Measurements from ENCODE around the gene RNF130.

RNF130 gene

DNA sequence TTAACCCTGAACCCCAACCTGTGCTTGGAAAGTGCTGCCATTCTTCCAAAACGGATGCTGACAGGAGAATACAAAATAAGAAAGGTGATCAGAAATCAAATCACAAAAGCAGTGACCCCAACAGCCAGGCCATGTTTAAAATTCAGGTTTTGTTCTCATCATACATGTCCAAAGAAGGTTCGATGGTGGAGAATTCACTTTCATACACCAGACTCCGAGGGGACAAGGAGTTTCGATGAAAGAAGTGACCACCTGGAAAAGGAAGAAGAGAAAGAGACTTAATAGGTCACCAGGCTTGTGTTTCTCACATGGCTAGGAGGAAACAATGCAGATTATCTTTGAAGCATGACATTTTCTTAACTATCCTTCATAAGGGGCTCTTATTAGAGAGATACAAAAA is 151.4 kb downstream of the RNF130 start:
- no peak for DNase-seq (ENCODE audit: low read depth in 1 of 2, low spot score in 1 of 2)

DNA sequence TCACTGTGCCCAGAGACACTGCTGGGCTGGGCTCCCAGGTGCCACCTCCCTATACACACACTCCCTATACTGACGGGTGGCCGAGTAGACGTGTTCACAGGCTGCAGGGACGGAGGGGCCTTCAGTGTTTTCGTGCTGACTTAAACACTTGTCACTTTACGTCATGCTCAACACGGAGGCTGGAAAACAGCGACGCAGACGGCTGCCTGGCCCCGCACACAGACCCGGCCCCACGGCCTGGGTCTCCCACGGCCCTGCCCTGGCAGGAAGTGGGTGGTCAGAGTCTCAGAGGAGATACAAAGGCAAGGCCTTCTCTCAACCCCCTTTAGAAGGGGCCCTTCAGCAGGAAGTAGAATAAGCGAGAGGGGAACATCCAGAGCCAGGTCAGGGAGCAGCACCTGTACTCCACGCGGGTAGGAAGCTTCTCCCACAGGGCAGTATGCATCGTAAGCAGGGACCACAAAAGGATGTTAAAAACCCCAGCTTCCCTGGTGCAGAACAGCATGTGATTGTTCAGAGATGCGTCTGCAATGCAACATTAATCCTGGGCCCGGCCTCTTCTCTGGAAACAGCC is 152.0 kb downstream of the RNF130 start:
- no peak for DNase-seq (ENCODE audit: low read depth in 1 of 2, low spot score in 1 of 2)

GRCh38 chr5:179918742-179919486 is 152.6 kb downstream of the RNF130 start:
- DNase-seq (ENCODE audit: low read depth in 1 of 2, low spot score in 1 of 2) = no peak

DNA sequence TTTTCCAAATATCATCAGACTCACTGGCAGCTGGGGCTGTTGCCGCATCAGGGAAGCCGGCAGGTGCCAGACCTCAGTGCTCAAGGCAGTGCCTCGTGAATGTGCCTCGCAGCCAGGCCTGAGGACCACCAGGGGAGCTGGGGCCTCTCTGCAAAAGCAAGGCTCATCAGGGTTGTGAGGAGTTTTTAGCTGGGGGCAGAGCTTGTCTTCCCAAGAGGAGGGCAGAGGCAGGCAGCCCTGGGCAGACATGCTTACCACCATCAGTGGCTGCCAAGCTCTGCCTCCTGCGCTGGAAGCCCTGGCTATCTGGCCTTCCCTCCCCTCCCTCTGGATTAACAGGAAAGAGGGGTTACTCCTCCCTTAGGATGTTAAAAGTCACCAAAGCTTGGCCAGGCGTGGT is 155.0 kb downstream of the RNF130 start:
- no peak for DNase-seq (ENCODE audit: low read depth in 1 of 2, low spot score in 1 of 2)

- DNase-seq (ENCODE audit: low read depth in 1 of 2, low spot score in 1 of 2) = no peak
Observed at GRCh38 chr5:179915406-179915935, 156.1 kb downstream of the RNF130 start.

GRCh38 chr5:179914032-179914755 is 157.4 kb downstream of the RNF130 start:
- DNase-seq (ENCODE audit: low read depth in 1 of 2, low spot score in 1 of 2) = no peak

- no peak for DNase-seq (ENCODE audit: low read depth in 1 of 2, low spot score in 1 of 2)
Observed at GRCh38 chr5:179913461-179913860, 158.1 kb downstream of the RNF130 start.

GRCh38 chr5:179912951-179913350 is 158.6 kb downstream of the RNF130 start:
- no peak for DNase-seq (ENCODE audit: low read depth in 1 of 2, low spot score in 1 of 2)

GRCh38 chr5:179912386-179912785 is 159.2 kb downstream of the RNF130 start:
- no peak for DNase-seq (ENCODE audit: low read depth in 1 of 2, low spot score in 1 of 2)

GRCh38 chr5:179909224-179909623 is 162.3 kb downstream of the RNF130 start:
- DNase-seq (ENCODE audit: low read depth in 1 of 2, low spot score in 1 of 2) = no peak

- DNase-seq (ENCODE audit: low read depth in 1 of 2, low spot score in 1 of 2) = no peak
Observed at GRCh38 chr5:179908528-179908927, 163.0 kb downstream of the RNF130 start.

- DNase-seq (ENCODE audit: low read depth in 1 of 2, low spot score in 1 of 2) = peak; percentile 43 to 52
Observed at GRCh38 chr5:179907556-179908324, 163.8 kb downstream of the RNF130 start, which contains the start of gene TBC1D9B. Gene TBC1D9B, minus strand, starts transcription at chr5:179907897. Its CDS starts 76 bp downstream, at chr5:179907821.

DNA sequence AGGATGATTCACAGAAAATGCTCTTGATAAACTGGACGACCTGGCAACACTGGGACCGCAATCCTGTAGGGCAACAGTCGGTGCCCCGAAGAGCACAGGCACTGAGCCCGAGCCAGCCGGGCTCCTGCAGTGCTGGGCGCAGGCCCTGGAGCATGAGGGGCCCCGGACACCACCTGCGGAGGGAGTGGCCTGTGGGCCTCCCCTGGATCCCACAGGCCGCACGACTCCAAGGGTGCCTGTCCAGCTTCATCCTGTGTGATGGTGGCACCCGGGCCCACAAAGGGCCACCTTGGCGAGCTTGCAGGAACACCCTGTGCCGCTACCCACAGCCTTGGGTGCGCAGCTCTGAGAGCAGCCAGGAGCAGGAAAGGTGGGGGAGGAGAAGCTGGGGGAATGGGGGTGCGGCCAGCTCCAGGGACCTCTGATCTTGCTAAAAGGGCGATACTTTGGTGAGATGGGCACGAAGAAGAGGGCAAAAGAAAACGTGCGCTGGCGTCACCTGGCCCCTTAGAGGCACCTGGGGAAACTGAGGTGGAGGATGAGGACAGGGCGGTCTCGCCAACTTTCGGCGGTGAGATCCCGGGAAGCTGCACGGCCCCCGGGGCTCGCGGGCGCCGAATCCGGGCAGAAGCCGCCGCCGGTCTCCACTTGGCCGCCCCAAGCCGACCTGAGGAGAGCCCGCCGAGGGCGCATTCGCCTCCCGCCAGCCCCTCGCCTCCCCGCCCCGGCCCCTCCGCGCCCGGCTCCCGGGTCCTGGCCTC is 164.6 kb downstream of the RNF130 start:
- no peak for DNase-seq (ENCODE audit: low read depth in 1 of 2, low spot score in 1 of 2)

DNA sequence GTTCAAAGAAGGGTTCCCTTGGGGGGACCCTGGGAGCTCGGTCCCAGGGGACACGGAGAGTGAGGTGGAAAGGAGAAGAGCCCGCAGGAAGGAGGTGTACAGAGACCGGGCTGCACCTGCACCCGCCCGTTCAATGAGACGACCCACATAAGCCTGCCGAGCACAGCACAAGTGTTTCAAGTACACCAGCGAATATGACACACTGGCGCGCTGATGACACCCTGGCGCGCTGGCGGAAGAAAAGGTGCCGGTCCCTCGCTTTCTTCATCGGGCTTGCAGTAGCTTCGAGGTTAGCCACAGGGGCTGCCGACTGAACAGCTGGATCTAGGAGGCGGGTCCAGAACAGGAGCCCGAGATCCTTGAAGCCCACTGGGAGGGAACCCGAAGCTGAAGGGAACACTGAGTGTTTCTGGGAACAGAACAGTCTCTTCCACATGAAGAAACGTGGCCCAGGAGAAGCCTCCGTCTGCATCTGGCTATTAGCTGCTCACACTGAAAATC is 165.2 kb downstream of the RNF130 start:
- no peak for DNase-seq (ENCODE audit: low read depth in 1 of 2, low spot score in 1 of 2)

DNA sequence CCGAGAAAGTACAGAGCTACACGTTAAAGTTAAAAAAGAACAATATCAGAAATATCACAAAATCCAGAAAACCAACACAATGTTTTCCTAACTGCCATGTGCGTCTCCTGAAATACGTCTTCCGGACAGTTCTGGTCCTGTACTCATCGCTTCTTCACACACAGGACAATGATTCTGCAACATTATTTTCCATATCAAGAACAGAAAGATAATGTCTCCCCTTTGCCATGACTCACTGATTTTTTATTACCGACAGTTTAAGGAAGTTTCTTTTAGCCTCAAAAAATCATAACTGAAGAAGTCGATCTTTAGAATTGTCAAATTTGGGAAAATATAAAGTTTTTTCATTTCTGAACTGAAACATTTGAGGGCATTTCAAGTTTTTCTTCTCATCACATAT is 166.4 kb downstream of the RNF130 start:
- no peak for DNase-seq (ENCODE audit: low read depth in 1 of 2, low spot score in 1 of 2)

Data from activated CD4-positive, alpha-beta T cell treated with anti-CD3 and anti-CD28 coated beads, Interleukin-2, amount 50 U/mL, for 24 hours (primary cell).